Right renal cortex interstitium (tissue), 3 donors: Measurements from ENCODE around the gene VWA8. TPM values are rescaled to one million over a fixed set of nuclear protein-coding genes. Genes with fewer than 3 reads are reported as not detected.

ENCODE experiments used
- DNase-seq, 3 donors: peaks; one replicate each; pipeline ENCODE4 v3.0.0-alpha.2; 2013; ENCODE audit warnings: low read depth in 3 of 3, low spot score in 2 of 3
- polyA plus RNA-seq, 3 donors: library from polyadenylated mRNA; unstranded; fragments of 120-200 nt; gene quantifications; one replicate each; pipeline ENCODE4 v1.2.1, GENCODE V29; 2013; ENCODE audit not compliant: insufficient read length in 3 of 3

Gene VWA8
- polyA plus RNA-seq: 10 to 100 TPM; 20.5 to 23.8 (median 21.5) TPM

GRCh38 chr13:41960637-41961465 is at the start of gene VWA8:
Gene VWA8, minus strand, starts transcription at chr13:41961109. Its CDS starts 94 bp downstream, at chr13:41961015.
- DNase-seq: peak; percentile 45 to 69 (median 69)

GRCh38 chr13:42009057-42009456 is 48.1 kb upstream of the VWA8 start:
- DNase-seq: no peak

- no peak for DNase-seq
Measured at GRCh38 chr13:42007844-42008243, 46.9 kb upstream of the VWA8 start.

- no peak for DNase-seq
Measured at GRCh38 chr13:42002066-42002465, 41.2 kb upstream of the VWA8 start.

- peak in 2 of 3 donors; percentile 7 to 10 for DNase-seq
Measured at GRCh38 chr13:42001580-42001979, 40.7 kb upstream of the VWA8 start.

- DNase-seq: no peak
Measured at GRCh38 chr13:42000846-42001245, 39.9 kb upstream of the VWA8 start.

- no peak for DNase-seq
Measured at GRCh38 chr13:41997396-41997795, 36.5 kb upstream of the VWA8 start.

GRCh38 chr13:41995946-41996345 is 35.0 kb upstream of the VWA8 start:
- DNase-seq: no peak

- no peak for DNase-seq
Measured at GRCh38 chr13:41995336-41995735, 34.4 kb upstream of the VWA8 start.

GRCh38 chr13:41994696-41995095 is 33.8 kb upstream of the VWA8 start:
- DNase-seq: no peak

- DNase-seq: no peak
Measured at GRCh38 chr13:41991936-41992335, 31.0 kb upstream of the VWA8 start.

- no peak for DNase-seq
Measured at GRCh38 chr13:41988244-41988643, 27.3 kb upstream of the VWA8 start.

- no peak for DNase-seq
Measured at GRCh38 chr13:41985788-41986508, 25.0 kb upstream of the VWA8 start.

GRCh38 chr13:41981951-41982715 is 21.2 kb upstream of the VWA8 start:
- DNase-seq: no peak

GRCh38 chr13:41978007-41978406 is 17.1 kb upstream of the VWA8 start:
- no peak for DNase-seq

GRCh38 chr13:41976476-41976875 is 15.6 kb upstream of the VWA8 start:
- DNase-seq: no peak

GRCh38 chr13:41974262-41974900 is 13.5 kb upstream of the VWA8 start:
- no peak for DNase-seq

GRCh38 chr13:41973247-41973741 is 12.4 kb upstream of the VWA8 start:
- no peak for DNase-seq

- no peak for DNase-seq
Measured at GRCh38 chr13:41971848-41972247, 10.9 kb upstream of the VWA8 start.

- no peak for DNase-seq
Measured at GRCh38 chr13:41970918-41971317, 10.0 kb upstream of the VWA8 start.
